SK-N-MC (cell line): Measurements from ENCODE around the gene SEMA5A.

ENCODE experiments used
- DNase-seq: peaks from one replicate; pipeline ENCODE4 v3.0.0-alpha.2; 2011; ENCODE audit warnings: low read depth, low spot score
- H3K27ac ChIP-seq: fragments of 200-600 bp; sonication (generic); 2 replicates; pipeline ENCODE4 v1.5.1; 2016; ENCODE audit warnings: mixed run types
- H3K36me3 ChIP-seq: fragments of 200-600 bp; sonication (generic); 2 replicates; pipeline ENCODE4 v1.6.1; 2017; ENCODE audit warnings: antibody characterized with exemption, low read length, mixed read lengths; ENCODE audit not compliant: insufficient read depth
- H3K4me3 ChIP-seq: fragments of 200-600 bp; sonication (generic); 2 replicates; pipeline ENCODE4 v1.5.1; 2016
- H3K9ac ChIP-seq: fragments of 200-600 bp; sonication (generic); 2 replicates; pipeline ENCODE4 v1.8.0; 2017; ENCODE audit warnings: mixed run types, mixed read lengths; ENCODE audit not compliant: insufficient read length
- H3K9me3 ChIP-seq: fragments of 200-600 bp; sonication (generic); 2 replicates; pipeline ENCODE4 v1.6.1; 2017; ENCODE audit warnings: low read depth, mild to moderate bottlenecking, antibody characterized with exemption, low read length, moderate library complexity, mixed read lengths
- EZH2 ChIP-seq: fragments of 200-600 bp; sonication (generic); IDR thresholded peaks from one replicate; pipeline ENCODE4 v1.6.1; 2017; ENCODE audit warnings: antibody characterized with exemption
- FOXP2 ChIP-seq: optimal IDR thresholded peaks from 2 replicates; pipeline ENCODE3; 2011; ENCODE audit warnings: mild to moderate bottlenecking, moderate library complexity; ENCODE audit not compliant: insufficient read depth; ENCODE audit errors: extremely low read length, control extremely low read depth
- POLR2AphosphoS5 ChIP-seq: IDR thresholded peaks from 2 replicates; pipeline ENCODE4 v1.6.1; 2012; ENCODE audit warnings: mild to moderate bottlenecking, low read depth, low read length, borderline replicate concordance

The SEMA5A gene

DNA sequence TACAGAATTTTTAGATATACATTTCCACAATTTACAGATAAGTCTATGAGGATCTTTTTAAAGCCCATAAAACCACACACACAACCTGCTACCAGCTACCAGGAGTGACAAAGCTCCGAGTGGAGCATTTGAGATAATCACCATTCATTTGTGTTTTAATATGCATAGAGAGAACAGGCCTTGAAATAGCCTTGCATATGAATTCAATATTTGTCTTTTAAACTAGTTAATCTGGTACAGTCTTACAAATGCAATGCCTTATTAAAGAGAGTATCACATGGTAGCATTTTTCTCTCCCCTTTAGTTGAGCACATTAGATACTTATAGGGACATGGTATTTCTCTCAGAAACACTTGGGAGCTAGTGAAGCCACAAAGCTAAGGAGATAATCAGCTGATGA, 49.1 kb downstream of the SEMA5A start:
- H3K9ac ChIP-seq: no peak overlapping the region
- DNase-seq: no peak
- TF ChIP-seq FOXP2 (no peak), POLR2AphosphoS5 (no peak), EZH2 (no peak)
- H3K9me3 ChIP-seq: no peaks in the 10 kb centered on the region
- H3K27ac ChIP-seq: no peak overlapping the region
- H3K36me3 ChIP-seq: no peaks in the 10 kb centered on the region
- no peak overlapping the region for H3K4me3 ChIP-seq

- H3K9me3 ChIP-seq: no peaks in the 10 kb centered on the region
- no peak for DNase-seq
- no peak overlapping the region for H3K4me3 ChIP-seq
- no peak overlapping the region for H3K9ac ChIP-seq
- no peak for TF ChIP-seq POLR2AphosphoS5
- no peak for TF ChIP-seq EZH2
- no peak for TF ChIP-seq FOXP2
- H3K27ac ChIP-seq: no peak overlapping the region
- H3K36me3 ChIP-seq: no peaks in the 10 kb centered on the region
Measured at GRCh38 chr5:9495121-9495520, 50.8 kb downstream of the SEMA5A start.

- no peaks in the 10 kb centered on the region for H3K36me3 ChIP-seq
- H3K9me3 ChIP-seq: no peaks in the 10 kb centered on the region
- DNase-seq: no peak
- no peak overlapping the region for H3K4me3 ChIP-seq
- TF ChIP-seq FOXP2 (no peak), POLR2AphosphoS5 (no peak), EZH2 (no peak)
- no peak overlapping the region for H3K9ac ChIP-seq
- no peak overlapping the region for H3K27ac ChIP-seq
Measured at GRCh38 chr5:9494301-9494700, 51.6 kb downstream of the SEMA5A start.

GRCh38 chr5:9490494-9491097, 55.3 kb downstream of the SEMA5A start:
- no peak for TF ChIP-seq POLR2AphosphoS5
- no peak for TF ChIP-seq EZH2
- TF ChIP-seq FOXP2: no peak
- Histone ChIP-seq H3K27ac (no peak overlapping the region), H3K9ac (no peak overlapping the region), H3K36me3 (no peaks in the 10 kb centered on the region), H3K9me3 (no peaks in the 10 kb centered on the region), H3K4me3 (no peak overlapping the region)
- no peak for DNase-seq

- DNase-seq: no peak
- no peaks in the 10 kb centered on the region for H3K9me3 ChIP-seq
- no peak overlapping the region for H3K9ac ChIP-seq
- TF ChIP-seq EZH2 (no peak), POLR2AphosphoS5 (no peak), FOXP2 (no peak)
- H3K36me3 ChIP-seq: no peaks in the 10 kb centered on the region
- H3K27ac ChIP-seq: no peak overlapping the region
- no peak overlapping the region for H3K4me3 ChIP-seq
Measured at GRCh38 chr5:9483779-9484178, 62.1 kb downstream of the SEMA5A start.

GRCh38 chr5:9483243-9483642, 62.6 kb downstream of the SEMA5A start:
- Histone ChIP-seq H3K36me3 (no peaks in the 10 kb centered on the region), H3K27ac (no peak overlapping the region), H3K9ac (no peak overlapping the region), H3K4me3 (no peak overlapping the region), H3K9me3 (no peaks in the 10 kb centered on the region)
- DNase-seq: no peak
- no peak for TF ChIP-seq FOXP2
- no peak for TF ChIP-seq EZH2
- no peak for TF ChIP-seq POLR2AphosphoS5

DNA sequence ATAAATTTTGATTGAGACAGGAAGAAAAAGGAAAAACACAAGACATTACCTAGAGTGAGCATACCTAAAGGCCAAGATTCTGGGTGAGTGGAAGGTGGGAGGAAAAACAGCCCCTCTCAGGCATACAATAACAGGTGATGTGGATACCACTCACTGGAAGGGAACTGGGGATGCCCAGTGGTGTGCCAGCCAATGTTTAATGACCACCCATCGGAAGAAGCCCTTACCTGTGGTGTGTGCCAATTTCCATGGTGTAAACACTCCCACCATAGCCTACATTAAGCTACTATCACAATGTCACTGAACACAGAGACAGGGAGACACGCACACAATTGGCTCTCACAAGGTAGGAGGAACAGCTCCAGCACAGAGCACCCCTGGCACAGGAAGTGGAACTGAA, 63.5 kb downstream of the SEMA5A start:
- no peak overlapping the region for H3K4me3 ChIP-seq

DNA sequence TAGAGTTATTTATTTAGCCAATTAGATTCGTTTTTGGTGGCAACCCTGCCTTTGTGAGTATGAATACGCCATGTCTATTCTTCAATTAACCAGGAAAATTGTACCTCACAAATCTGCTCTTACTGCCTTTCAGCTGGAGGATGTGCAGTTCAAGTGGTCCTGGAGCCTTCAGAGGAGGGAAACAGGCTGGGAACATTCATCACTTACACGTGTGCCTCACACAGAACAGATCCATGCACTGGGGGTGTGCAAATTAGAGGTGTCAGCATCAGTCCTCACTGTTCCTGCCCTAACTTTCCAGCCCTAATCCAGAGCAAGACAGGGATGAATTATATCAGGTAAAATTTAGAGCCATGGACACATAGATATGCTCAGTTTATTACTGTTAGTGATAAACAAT, 65.4 kb downstream of the SEMA5A start:
- TF ChIP-seq EZH2: no peak
- TF ChIP-seq FOXP2: no peak
- TF ChIP-seq POLR2AphosphoS5: no peak
- H3K27ac ChIP-seq: no peak overlapping the region

More for the DNA sequence above, 63.5 kb downstream of the SEMA5A start:
- no peaks in the 10 kb centered on the region for H3K9me3 ChIP-seq
- no peak for DNase-seq
- TF ChIP-seq POLR2AphosphoS5: no peak
- TF ChIP-seq EZH2: no peak
- no peak for TF ChIP-seq FOXP2
- no peak overlapping the region for H3K9ac ChIP-seq
- no peak overlapping the region for H3K27ac ChIP-seq
- H3K36me3 ChIP-seq: no peaks in the 10 kb centered on the region

DNA sequence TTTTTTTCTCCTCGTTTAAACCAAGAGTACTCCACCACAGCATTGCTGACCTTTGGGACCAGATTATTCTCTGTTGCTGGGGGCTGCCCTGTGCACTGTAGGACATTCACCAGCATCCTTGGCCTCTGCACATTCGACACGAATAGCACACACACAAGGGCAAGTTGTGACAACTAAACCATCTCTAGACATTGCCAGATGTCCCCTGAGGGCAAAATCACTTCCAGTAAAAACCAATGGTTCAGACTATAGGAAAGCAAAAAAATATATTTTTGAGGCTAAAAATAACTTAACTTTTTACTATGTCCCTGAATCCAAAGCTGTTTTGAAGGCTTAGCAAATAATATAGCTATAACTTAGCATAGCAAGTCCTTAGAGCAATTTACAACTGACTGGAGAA, 65.9 kb downstream of the SEMA5A start:
- no peaks in the 10 kb centered on the region for H3K36me3 ChIP-seq
- no peak overlapping the region for H3K9ac ChIP-seq
- no peak for DNase-seq
- no peaks in the 10 kb centered on the region for H3K9me3 ChIP-seq
- no peak overlapping the region for H3K27ac ChIP-seq
- no peak for TF ChIP-seq EZH2
- TF ChIP-seq FOXP2: no peak
- no peak for TF ChIP-seq POLR2AphosphoS5
- no peak overlapping the region for H3K4me3 ChIP-seq

More for the DNA sequence above, 65.4 kb downstream of the SEMA5A start:
- DNase-seq: no peak
- Histone ChIP-seq H3K36me3 (no peaks in the 10 kb centered on the region), H3K9ac (no peak overlapping the region), H3K4me3 (no peak overlapping the region), H3K9me3 (no peaks in the 10 kb centered on the region)
